Measurements from ENCODE around the gene AFDN.

AFDN gene

DNA sequence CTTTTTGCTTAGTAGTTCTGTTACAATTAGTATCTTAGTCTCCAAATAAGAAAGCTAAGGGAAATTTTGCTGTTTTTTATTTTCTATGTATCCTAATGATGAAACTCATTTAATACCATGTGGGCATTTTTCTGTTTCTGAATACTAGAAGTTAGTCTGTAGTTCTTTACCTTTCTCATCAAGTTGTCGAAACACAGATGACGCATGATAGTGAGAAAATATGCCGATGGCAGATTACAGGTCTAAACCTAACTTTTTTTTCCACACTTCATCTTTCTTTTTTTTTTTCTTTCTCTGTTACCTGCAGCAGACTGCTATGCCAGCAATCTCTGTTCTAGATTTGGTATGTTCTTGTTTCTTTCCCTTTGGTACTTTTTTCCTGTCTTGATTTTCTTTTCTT lies 127.4 kb downstream of the AFDN start:
- Histone ChIP-seq H3K36me3 (ENCODE audit: insufficient read depth) (no peaks in the 10 kb centered on the region), H4K20me1 (ENCODE audit: insufficient read depth) (no peaks in the 10 kb centered on the region), H3K27me3 (ENCODE audit: insufficient read depth, low read depth) (no peaks in the 10 kb centered on the region), H3K4me1 (ENCODE audit: low read depth, poor library complexity, severe bottlenecking) (no peaks in the 10 kb centered on the region), H3K4me3 (IDR thresholded peaks at IDR 0.05; ENCODE audit: insufficient read depth, low read depth, low read length) (no peak overlapping the region), H3K79me2 (ENCODE audit: insufficient read depth, low read depth) (no peaks in the 10 kb centered on the region), H3K9ac (no peak overlapping the region), H2AFZ (ENCODE audit: low read depth) (no peak overlapping the region), H3K4me2 (no peak overlapping the region), H3K27ac (no peak overlapping the region)
- TF ChIP-seq, protein P1, sequence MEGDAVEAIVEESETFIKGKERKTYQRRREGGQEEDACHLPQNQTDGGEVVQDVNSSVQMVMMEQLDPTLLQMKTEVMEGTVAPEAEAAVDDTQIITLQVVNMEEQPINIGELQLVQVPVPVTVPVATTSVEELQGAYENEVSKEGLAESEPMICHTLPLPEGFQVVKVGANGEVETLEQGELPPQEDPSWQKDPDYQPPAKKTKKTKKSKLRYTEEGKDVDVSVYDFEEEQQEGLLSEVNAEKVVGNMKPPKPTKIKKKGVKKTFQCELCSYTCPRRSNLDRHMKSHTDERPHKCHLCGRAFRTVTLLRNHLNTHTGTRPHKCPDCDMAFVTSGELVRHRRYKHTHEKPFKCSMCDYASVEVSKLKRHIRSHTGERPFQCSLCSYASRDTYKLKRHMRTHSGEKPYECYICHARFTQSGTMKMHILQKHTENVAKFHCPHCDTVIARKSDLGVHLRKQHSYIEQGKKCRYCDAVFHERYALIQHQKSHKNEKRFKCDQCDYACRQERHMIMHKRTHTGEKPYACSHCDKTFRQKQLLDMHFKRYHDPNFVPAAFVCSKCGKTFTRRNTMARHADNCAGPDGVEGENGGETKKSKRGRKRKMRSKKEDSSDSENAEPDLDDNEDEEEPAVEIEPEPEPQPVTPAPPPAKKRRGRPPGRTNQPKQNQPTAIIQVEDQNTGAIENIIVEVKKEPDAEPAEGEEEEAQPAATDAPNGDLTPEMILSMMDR (conservative IDR thresholded peaks at IDR 0.05; ENCODE audit: low read depth, low read length): no peak

DNA sequence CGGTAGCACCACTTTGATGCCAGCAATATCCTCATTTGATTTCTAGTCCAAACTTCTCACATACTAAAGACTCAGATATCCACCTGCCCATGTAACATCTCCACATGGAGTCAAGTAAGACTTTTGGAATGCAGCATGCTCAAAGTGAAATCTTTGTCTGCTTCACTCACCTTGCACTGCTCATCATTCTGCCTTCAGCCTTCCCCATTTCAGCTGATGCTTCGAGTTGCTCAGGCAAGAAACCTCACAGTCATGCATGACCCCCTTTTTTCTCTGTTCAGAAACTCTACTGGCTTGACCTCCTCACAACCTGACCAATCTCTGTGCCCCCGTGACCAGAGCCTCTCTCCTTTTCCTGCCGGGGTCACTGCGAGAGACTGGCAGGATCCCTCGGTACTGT lies 129.8 kb downstream of the AFDN start:
- no peaks in the 10 kb centered on the region for H3K27me3 ChIP-seq (ENCODE audit: insufficient read depth, low read depth)

DNA sequence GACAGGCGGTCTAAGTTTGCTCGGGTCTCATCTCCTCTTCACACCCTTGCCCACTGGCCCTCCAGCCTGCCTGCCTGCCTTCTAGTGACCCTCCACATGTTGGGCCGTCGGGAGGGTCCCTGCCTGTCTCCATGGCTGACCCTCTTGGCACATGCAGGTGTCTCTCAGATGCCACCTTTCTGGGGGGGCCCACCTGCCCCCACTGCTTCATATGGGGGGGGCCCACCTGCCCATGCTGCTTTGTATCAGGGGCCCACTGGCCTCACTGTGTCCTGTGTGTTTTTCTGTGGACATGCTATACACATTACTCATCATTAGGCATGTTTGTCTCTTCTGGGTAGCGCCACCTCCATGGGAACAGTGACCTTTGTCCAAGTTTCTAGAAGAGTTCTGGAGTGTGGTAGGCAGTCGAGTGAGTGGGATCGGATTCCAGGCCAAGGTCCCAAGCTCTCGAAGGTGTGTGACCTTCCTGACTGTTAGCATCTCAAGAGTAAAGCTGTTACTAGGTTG lies 130.3 kb downstream of the AFDN start:
- Histone ChIP-seq H3K4me2 (no peak overlapping the region), H3K9ac (no peak overlapping the region), H3K27me3 (ENCODE audit: insufficient read depth, low read depth) (no peaks in the 10 kb centered on the region), H3K79me2 (ENCODE audit: insufficient read depth, low read depth) (no peaks in the 10 kb centered on the region), H3K4me3 (IDR thresholded peaks at IDR 0.05; ENCODE audit: insufficient read depth, low read depth, low read length) (no peak overlapping the region), H4K20me1 (ENCODE audit: insufficient read depth) (no peaks in the 10 kb centered on the region), H2AFZ (ENCODE audit: low read depth) (no peak overlapping the region), H3K4me1 (ENCODE audit: low read depth, poor library complexity, severe bottlenecking) (no peaks in the 10 kb centered on the region), H3K36me3 (ENCODE audit: insufficient read depth) (no peaks in the 10 kb centered on the region), H3K27ac (no peak overlapping the region)
- TF ChIP-seq, protein P1 (conservative IDR thresholded peaks at IDR 0.05; ENCODE audit: low read depth, low read length): no peak

More for the DNA sequence above, 129.8 kb downstream of the AFDN start:
- H3K4me2 ChIP-seq: no peak overlapping the region
- H3K79me2 ChIP-seq (ENCODE audit: insufficient read depth, low read depth): no peaks in the 10 kb centered on the region
- no peaks in the 10 kb centered on the region for H3K36me3 ChIP-seq (ENCODE audit: insufficient read depth)
- no peak overlapping the region for H3K27ac ChIP-seq
- no peak overlapping the region for H3K4me3 ChIP-seq (IDR thresholded peaks at IDR 0.05; ENCODE audit: insufficient read depth, low read depth, low read length)
- H4K20me1 ChIP-seq (ENCODE audit: insufficient read depth): no peaks in the 10 kb centered on the region
- no peaks in the 10 kb centered on the region for H3K4me1 ChIP-seq (ENCODE audit: low read depth, poor library complexity, severe bottlenecking)
- no peak overlapping the region for H2AFZ ChIP-seq (ENCODE audit: low read depth)
- H3K9ac ChIP-seq: no peak overlapping the region
- TF ChIP-seq, protein P1 (conservative IDR thresholded peaks at IDR 0.05; ENCODE audit: low read depth, low read length): no peak

DNA sequence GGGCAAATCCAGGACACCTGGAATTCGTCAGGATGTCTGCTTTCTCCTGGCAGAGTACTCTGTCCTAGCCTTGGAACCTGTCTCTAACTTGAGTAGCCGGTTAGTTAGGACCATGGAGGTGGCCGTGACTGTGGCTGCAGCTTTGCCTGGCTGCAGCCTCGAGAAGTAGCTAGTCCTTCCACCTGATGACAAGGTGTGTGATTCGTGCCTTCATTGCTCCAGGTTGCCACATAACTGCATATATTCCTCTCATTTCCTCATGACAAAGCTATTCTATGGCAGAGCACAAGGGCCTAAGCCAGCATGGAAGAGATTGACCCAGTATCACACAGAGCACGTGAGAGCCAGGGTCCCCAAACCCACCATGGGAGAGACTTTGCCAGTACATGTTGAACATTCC lies 130.9 kb downstream of the AFDN start:
- Histone ChIP-seq H3K36me3 (ENCODE audit: insufficient read depth) (no peaks in the 10 kb centered on the region), H3K4me1 (ENCODE audit: low read depth, poor library complexity, severe bottlenecking) (no peaks in the 10 kb centered on the region), H3K4me3 (IDR thresholded peaks at IDR 0.05; ENCODE audit: insufficient read depth, low read depth, low read length) (no peak overlapping the region), H4K20me1 (ENCODE audit: insufficient read depth) (no peaks in the 10 kb centered on the region), H3K27ac (no peak overlapping the region), H3K9ac (no peak overlapping the region), H3K4me2 (no peak overlapping the region), H2AFZ (ENCODE audit: low read depth) (no peak overlapping the region), H3K27me3 (ENCODE audit: insufficient read depth, low read depth) (no peaks in the 10 kb centered on the region), H3K79me2 (ENCODE audit: insufficient read depth, low read depth) (no peaks in the 10 kb centered on the region)
- TF ChIP-seq, protein P1 (conservative IDR thresholded peaks at IDR 0.05; ENCODE audit: low read depth, low read length): no peak

All from KMS-11 (cell line).